HG03378 (cell line): ENCODE measurements around the gene ANAPC1.
"Not testable (repeated sequence)": the region's sequence is repeated elsewhere in the genome, so short reads cannot be mapped to it uniquely, and the experiment has no call there.

Experiments
- ATAC-seq: cut with Tn5 transposase; IDR thresholded peaks from one replicate; pipeline ENCODE4 v1.9.1; 2021; ENCODE audit warnings: mild to moderate bottlenecking, moderate library complexity; ENCODE audit not compliant: unreplicated experiment

Gene ANAPC1

DNA sequence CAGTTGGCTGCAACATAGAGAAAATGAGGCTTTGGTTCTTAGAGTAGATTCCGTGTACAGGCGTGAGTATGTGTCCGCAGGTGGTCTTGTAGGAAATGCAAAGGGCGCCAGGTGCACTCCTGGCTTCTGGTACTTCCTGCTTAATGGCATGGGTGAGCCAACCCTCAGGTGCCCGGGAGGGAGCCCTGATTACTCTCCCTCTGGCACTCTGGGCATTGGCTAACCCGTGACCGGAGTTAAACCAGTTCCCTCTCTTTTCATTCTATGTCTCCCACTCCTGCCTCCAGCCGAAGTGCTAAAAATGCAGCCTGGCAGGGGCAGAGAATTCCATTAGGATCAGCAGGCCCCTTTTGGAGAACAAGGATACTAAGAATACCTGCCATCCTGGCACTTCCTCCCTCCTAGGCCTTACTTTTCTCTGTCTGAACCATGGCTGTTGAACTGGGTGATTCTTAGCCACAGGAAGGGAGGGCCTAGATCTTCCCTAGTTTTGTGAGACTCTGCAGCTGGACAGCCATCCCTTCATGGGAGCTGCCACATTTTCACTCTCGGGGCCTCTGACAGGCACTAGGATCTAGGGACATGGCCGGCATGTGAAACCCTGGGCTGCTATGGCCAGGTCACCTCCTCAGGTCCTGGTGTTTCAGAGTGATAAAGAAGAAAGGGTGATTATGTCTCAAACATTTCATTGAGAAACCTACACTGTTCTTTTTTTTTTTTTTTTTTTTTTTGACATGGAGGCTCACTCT, 20.9 kb upstream of the ANAPC1 start:
- ATAC-seq = no peak

- ATAC-seq = no peak
Observed at GRCh38 chr2:111903930-111904439, 20.0 kb upstream of the ANAPC1 start.

DNA sequence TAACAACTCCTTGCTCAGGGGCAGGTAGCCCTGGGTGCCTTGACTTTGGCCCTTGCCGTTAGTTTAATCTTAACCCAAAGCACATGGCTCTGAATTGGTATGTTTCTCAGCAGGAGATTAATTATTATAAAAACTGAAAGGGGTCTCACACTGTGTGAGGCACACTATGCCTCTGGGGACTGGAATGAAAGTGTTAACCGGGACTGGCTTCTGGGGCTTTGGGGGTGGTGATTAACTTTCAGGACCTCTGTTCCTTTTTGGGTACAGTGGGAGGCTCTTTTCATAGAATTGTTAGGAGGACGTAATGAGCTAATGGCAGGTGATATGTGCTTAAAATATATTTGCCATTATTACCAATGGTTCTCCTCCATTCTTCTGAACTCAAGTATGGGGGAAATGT, 19.5 kb upstream of the ANAPC1 start:
- no peak for ATAC-seq

- no peak for ATAC-seq
Observed at GRCh38 chr2:111900859-111901258, 16.9 kb upstream of the ANAPC1 start.

DNA sequence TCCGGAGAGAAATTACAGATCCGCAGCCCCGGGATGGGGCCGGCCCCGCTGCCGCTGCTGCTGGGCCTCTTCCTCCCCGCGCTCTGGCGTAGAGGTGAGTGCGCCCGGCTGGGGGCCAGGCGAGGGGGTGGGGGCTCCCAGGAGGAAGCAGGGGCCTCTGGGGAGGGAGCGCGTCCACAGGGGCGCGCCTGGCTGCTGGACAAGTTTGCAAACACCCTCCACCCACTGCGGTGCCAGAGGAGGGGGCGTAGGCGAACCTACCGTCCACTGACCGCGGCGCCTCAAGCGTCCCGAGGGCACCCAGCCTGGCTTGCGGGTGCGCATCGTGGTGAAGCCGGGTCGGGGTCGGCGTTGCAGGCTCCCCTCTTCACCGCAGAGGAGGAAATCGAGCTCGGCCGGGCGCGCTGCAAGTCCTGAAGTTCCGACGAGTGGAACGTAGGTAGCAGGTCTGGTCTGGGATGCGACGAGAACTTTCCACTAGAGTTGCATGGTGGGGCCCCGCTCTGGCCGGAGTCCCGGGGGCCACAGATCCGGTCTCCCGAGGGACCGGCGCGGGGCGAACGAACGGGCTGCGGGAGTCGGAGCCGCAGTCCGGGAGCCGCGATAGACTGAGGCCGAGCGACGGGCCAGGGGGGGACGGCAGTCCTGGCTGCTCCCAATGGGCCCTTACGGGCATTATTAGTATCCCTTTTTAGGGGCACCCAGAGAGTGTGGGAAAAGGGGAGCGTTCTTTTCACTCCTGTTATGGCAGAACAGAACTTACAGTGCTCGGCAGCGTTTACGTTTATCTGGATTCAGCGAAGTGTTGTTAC, 14.9 kb upstream of the ANAPC1 start:
- ATAC-seq = no peak

- no peak for ATAC-seq
Observed at GRCh38 chr2:111897924-111898702, 14.1 kb upstream of the ANAPC1 start, which contains the start of gene MERTK. TSS of gene MERTK (plus strand) at chr2:111898607. CDS start at chr2:111898736, 129 bp downstream.

- no peak for ATAC-seq
Observed at GRCh38 chr2:111897630-111897923, 13.6 kb upstream of the ANAPC1 start.

DNA sequence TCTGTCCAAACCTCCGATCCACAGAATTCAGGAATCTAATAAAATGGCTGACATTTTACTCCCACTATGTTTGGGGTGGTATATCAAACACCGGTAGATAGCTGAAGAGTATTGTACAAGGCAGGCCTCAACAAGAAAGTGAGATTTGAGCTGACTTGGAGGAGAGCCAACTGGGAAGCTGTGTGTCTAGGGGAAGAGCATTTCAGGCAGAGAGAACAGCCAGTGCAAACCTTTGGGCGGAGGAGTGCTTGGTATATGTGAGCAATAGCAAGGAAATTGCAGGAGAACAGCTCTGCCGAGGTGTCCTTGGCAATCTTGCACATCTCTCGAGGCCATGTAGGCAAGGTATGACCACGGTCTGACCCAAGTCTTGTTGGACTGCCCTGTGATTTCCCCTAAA, 12.6 kb upstream of the ANAPC1 start:
- no peak for ATAC-seq

DNA sequence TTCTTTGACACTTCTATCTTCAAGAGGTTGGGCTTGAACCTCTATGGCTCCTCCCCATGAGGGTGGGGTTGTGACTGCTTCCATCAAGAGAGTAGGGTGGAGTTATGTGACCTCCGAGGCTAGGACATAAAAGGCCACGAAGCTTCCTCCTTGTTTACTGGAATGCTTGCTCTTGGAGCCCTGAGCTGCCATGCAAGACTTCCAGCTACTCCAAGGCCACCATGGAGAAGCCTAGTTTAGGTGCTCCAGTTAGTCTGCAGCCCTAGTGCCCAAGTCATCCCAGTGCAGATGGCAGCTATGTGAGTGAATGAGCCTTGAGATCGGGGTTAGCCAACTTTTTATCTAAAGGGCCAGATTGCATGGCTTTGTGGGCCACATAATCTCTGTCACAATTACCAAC, 12.0 kb upstream of the ANAPC1 start:
- no peak for ATAC-seq

DNA sequence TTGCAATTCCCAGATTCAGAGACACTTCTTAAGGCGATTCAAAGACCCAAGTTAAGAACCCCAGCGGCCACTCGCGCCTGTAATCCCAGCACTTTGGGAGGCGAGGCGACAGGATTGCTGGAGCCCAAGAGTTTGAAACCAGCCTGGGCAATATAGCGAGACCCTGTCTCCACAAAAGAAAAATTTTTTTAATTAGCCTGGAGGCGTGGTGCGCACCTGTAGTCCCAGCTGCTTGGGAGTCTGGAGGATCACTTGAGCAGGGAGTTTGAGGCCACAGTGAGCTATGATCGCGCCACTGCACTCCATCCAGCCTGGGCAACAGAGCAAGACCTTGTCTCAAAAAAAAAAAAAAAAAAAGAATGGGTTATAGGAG, 585 bp upstream of the ANAPC1 start:
- no peak for ATAC-seq

DNA sequence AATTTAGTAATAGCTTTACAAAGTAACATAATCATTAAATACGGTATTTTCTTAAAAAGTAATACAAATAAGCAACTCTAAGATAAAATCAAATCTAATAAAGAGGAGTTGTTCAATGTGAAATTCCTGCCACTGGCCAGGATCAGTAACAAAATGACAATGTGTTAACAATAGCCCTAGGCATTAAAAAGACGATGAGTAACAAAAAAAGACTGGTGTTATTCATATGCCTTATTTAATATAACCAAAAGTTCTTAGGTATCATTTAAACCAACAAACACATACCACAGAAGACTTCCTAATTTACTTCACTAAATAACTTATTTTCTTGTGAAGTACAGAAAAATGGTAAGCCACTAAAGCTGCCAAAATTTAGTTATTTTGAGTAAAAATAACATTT, 11.2 kb downstream of the ANAPC1 start:
- not testable (repeated sequence) for ATAC-seq

DNA sequence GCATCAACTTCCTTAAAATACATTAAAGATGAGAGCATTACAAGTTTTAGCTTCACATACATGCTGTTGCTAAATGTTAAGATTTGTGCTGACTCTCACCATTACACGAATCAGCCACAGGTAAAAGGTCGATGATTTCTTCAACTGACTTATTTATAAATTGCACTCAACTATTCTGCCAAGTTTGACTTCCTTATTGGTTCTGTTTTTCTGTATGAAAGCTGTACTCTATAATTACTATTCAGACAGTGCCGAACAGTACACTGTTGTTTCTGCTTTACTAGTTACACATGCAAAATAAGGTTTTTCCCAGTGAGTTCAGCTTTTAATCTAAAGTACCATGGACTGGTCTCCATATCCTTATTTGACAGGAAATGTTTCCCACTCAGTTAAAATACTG, 18.9 kb downstream of the ANAPC1 start:
- ATAC-seq = not testable (repeated sequence)

DNA sequence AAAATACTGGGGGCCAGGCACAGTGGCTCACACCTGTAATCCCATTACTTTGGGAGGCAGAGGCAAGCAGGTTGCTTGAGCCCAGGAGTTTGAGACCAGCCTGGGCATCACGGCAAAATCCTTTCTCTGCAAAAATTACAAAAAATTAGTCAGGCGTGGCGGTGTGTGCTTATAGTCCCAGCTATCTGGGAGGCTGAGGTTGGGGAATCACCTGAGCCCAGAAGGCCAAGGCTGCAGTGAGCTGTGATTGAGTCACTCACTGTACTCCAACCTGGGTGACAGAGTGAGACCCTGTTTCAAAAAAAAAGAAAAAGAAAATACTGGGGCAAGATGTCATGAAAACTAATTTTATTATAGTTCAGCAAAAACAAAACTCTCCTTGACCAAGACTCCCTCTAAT, 24.0 kb downstream of the ANAPC1 start:
- not testable (repeated sequence) for ATAC-seq

DNA sequence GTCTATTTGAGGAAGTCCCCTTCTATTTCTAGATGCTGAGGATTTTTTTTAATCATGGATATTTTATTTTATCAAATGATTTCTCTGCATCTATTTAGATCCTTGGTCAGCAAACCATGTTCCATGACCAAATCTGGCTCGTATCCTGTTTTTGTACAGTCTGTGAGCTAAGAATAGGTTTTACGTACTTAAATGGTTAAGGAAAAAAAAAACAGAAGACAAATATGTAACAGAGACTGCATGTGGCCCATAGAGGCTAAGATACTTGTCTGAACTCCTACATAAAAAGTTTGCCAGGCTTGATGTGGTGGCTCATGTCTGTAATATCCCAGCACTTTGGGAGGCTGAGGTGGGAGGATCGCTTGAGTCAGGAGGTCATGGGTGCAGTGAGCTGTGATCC, 31.4 kb downstream of the ANAPC1 start:
- ATAC-seq = not testable (repeated sequence)

DNA sequence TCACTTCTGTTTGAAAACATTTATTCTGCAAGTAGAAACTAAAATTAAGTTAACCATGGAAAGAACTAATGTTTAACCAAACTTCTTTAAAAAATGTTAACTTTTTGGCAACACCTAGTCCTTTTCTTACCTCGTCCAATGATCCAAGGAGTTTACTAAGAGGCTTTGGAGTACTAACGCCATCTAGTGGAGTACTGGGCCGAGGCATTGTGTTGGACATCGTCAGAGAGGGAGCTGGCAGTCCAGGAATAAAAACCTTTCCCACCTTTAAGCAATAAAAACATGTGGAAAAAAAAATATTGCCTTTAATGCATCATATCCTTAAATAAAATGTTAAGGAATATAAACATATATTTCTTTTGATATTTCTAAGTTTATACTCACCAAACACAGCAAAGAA, 33.3 kb downstream of the ANAPC1 start:
- not testable (repeated sequence) for ATAC-seq

- ATAC-seq = not testable (repeated sequence)
Observed at GRCh38 chr2:111839625-111840282, 44.2 kb downstream of the ANAPC1 start.

GRCh38 chr2:111838992-111839391, 45.0 kb downstream of the ANAPC1 start:
- not testable (repeated sequence) for ATAC-seq

GRCh38 chr2:111834221-111834620, 49.8 kb downstream of the ANAPC1 start:
- not testable (repeated sequence) for ATAC-seq

- ATAC-seq = peak; percentile 77
Observed at GRCh38 chr2:111830479-111830878, 53.5 kb downstream of the ANAPC1 start.

DNA sequence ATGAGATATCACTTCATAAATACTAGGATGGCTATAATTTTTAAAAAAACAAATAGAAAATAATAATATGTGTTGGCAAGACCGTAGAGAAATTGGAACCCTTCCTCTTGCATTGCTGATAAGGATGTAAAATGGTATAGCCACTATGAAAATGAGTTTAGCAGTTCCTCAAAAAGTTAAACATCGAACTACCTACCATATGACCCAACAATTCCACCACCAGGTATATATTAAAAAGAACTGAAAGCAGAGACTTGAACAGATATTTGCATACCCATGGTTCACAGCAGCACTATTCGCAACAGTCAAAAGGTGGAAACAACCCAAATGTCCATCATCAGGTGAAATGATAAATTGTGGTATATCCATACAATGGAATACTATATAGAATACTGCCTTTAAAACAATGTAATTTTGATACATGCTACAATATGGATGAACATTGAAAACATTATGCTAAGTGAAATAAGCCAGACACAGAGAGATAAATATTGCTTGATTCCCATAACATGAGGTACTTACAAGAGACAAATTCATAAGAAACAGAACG, 55.7 kb downstream of the ANAPC1 start:
- not testable (repeated sequence) for ATAC-seq
